GM23248 (cell line): ENCODE data around the gene PLEKHA1.

Experiments
- EZH2 ChIP-seq: fragments of 200-600 bp; sonication (generic); IDR thresholded peaks from 2 replicates; pipeline ENCODE4 v1.6.1; 2018; ENCODE audit warnings: antibody characterized with exemption, mild to moderate bottlenecking; ENCODE audit not compliant: insufficient read depth, poor library complexity, severe bottlenecking
- EZH2phosphoT487 ChIP-seq: fragments of 200-600 bp; sonication (generic); IDR thresholded peaks from 2 replicates; pipeline ENCODE4 v1.6.1; 2018; ENCODE audit warnings: antibody characterized with exemption, moderate library complexity, mild to moderate bottlenecking, low read depth; ENCODE audit not compliant: insufficient read depth

DNA sequence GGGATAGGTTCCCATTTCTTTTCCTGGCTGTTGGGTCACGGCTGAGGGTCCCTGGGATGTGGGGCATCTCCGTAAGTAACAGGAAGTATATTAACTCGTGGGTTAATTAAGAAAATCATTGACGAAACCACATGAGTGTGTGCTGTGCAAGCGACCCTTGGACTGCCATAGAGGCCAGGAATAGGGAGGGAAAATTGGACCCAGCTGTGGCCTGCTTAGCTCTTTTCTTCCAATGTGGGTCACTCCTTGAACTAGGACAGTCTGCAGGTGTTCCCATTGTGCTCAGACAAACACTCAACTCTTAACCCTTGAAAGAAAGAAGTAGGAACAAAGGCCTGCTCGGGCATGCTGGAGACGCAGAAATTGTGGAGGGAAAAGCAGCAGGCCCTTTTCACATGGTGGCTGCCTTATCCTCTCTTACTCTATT, 25.6 kb upstream of the PLEKHA1 start:
- TF ChIP-seq EZH2phosphoT487 (no peak), EZH2 (no peak)
